Activated CD8-positive, alpha-beta memory T cell treated with anti-CD3 and anti-CD28 coated beads for 1 hour (primary cell): ENCODE data around the gene RPL22L1.
"Not testable (repeated sequence)": the region's sequence is repeated elsewhere in the genome, so short reads cannot be mapped to it uniquely, and the experiment has no call there.

ENCODE experiments used
- DNase-seq, 2 donors: peaks; one replicate each; pipeline ENCODE4 v3.0.0-alpha.2; 2020; ENCODE audit warnings: low read depth in 1 of 2; ENCODE audit errors: extremely low read depth in 1 of 2

Gene RPL22L1

DNA sequence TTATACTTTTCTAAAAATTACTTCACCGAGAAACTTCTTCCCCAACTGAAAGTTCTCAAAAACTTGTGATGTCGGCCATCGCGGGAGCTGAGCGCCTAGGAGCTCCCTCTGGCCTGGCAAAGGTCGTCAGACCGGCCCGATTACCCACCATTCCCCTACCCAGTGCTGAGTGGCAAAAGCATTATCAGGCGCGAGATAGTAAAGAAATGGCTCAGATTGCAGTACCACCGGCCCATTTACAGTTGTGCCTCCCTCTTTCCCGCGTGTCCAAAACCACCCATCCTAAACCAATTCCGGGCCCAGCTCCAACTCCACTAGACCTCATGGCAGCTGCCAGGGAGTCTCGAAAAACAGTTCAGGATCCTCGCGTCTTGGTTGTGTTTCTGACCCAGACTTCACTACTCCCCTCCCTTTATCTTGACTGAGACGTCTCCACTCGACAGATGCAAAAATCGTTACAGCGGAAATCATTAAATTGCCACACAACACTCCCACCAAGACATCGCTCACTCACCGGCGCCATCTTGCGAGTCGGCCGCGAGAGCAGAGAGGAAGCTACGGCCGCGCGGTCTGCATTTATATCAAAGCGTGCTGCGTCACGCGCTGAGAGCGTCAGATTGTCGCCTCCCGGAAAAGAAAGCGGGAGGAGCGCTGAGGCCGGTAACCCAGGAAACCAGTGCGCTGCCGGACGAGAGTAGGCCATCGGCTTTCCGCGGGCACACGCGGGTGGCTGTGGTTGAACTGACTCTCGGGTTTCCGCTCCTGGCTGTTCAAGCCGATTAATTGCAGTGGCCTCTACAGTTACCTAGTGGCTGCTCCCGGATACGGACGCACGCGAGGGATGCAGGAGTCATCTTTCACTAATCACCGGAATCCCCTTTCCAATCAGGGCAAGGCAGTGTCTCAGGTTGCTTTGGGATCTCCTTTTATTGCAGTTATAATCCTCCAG is at the start of gene RPL22L1:
RPL22L1 (minus strand) TSS at position 551 of the 949 bp plus-strand sequence; CDS start at position 523, 28 bp downstream.
- DNase-seq = peak; percentile 84

DNA sequence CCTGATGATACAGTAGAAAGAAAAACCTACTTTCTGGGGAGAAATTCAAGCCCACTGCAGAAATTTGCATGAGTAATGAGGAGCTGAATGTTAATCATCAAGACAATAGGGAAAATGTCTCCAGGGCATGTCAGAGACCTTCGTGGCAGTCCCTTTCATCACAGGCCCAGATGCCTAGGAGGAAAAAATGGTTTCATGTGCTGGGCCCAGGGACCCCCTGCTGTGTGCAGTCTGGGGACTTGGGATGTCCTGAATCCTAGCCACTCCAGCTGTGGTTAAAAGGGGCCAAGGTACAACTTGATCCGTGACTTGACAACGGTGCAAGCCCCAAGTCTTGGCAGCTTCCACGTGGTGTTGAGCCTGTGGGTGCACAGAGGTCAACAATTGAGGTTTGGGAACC is 48.7 kb upstream of the RPL22L1 start:
- DNase-seq = no peak

- DNase-seq = no peak
These were observed 44.7 kb upstream of the RPL22L1 start for GRCh38 chr3:170914690-170915089.

GRCh38 chr3:170914212-170914611 is 44.2 kb upstream of the RPL22L1 start:
- no peak for DNase-seq

DNA sequence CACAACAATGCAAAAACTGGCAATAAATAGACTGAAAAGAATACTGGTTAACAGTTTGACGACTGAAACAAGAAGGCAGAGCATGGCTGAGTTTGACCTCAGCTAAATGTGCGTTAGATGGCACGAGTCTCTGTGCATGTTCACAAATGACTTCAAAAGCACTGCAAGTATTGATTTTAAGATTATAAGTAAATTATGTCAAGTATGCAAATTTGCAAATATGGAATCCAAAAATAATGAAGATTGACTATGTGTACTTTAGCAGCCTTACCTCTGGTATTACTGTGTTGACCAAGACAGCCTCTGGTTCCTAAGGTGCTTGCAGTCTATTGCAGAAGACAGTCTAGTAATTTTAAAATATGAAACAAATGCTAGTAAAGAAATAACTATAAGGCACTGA is 41.1 kb upstream of the RPL22L1 start:
- DNase-seq = no peak

- no peak for DNase-seq
These were observed 40.5 kb upstream of the RPL22L1 start for GRCh38 chr3:170910542-170910941.

GRCh38 chr3:170909129-170909903 is 39.3 kb upstream of the RPL22L1 start:
- DNase-seq = no peak

- peak; percentile 89 to 90 for DNase-seq
These were observed 38.5 kb upstream of the RPL22L1 start, which contains the start of gene EIF5A2 for GRCh38 chr3:170908235-170909116. Gene EIF5A2, minus strand, starts transcription at chr3:170908637. Its CDS starts 831 bp downstream, at chr3:170907806.

DNA sequence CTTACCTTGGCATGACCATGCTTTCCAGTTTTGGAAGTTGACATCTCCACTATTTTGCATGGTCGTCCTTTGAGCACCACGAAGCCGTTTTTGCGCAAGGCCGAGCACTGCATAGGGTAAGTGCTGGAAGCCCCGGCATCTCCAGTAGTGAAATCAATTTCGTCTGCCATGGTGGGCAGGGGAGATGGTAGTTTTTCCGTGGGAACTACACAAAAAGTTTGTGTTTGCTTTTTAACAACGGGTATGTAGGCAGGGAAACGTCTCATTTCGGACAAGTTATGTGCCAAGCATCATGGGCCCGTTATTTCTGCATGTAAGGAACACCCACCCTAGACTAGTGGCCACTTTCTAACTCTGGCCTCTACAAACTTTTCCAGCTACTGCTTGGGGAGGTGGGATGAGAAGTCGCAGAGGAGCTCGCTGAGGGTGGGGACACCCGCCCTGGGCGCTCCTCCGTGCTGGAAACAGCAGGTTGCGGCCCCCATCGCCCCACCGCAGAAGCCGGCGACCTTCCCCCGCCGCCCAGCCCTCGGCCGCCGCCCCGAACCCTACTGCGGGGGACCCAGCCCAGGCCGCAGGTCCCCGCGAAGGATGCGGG is 37.7 kb upstream of the RPL22L1 start:
- DNase-seq = no peak

GRCh38 chr3:170905862-170906261 is 35.9 kb upstream of the RPL22L1 start:
- DNase-seq = no peak

DNA sequence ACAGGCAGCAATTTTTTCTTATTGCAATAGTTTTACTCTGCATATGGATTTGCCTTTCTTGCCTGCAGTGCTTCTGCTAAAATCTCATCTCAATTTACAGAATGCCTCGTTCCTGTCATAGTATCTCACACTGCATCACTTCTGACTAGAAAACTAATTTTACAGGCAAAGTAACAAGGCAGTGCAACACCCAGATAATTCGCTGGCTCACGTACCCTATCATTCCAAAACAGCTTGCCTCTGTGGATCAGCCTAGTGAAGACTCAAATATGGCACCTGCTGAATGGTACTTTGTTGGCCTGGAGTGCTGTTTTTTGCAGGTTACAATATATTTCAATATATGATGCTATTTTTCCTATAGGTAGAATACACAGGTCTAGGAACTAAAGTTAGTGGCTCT is 33.1 kb upstream of the RPL22L1 start:
- DNase-seq = no peak

DNA sequence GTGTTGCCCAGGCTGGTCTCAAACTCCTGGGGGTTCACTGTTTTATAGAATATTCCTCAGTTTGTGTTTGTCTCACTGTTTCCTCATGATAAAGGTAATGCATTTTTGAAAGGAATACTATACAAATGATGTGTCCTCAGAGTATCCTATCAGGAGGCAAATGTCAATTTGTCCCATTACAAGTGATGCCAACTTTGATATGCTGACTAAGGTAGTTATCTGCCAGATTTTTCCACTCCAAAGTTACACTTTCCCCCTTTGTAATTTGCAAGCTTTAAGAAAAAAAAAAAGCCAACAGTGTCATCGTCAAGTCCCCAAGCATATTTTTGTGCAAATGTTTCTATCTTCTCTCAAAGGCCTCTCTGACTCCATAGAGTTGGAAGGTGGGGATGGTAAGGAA is 29.5 kb upstream of the RPL22L1 start:
- no peak for DNase-seq

GRCh38 chr3:170897978-170898377 is 28.0 kb upstream of the RPL22L1 start:
- DNase-seq = no peak

- DNase-seq = not testable (repeated sequence)
These were observed 27.2 kb upstream of the RPL22L1 start for GRCh38 chr3:170897199-170897598.

GRCh38 chr3:170896781-170897180 is 26.8 kb upstream of the RPL22L1 start:
- no peak for DNase-seq

DNA sequence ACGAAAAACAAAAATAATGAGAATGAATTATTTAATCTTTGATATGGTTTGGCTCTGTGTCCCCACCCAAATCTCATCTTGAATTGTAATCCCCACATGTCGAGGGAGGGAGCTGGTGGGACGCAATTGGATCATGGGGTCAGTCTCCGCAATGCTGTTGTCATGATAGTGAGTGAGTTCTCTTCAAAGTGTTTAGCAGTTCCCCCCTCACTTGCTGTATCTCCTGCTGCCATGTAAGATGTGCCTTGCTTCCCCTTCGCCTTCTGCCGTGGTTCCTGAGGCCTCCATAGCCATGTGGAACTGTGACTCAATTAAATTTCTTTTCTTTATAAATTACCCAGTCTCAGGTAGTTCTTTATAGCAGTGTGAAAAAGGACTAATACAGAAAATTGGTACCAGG is 26.3 kb upstream of the RPL22L1 start:
- not testable (repeated sequence) for DNase-seq

DNA sequence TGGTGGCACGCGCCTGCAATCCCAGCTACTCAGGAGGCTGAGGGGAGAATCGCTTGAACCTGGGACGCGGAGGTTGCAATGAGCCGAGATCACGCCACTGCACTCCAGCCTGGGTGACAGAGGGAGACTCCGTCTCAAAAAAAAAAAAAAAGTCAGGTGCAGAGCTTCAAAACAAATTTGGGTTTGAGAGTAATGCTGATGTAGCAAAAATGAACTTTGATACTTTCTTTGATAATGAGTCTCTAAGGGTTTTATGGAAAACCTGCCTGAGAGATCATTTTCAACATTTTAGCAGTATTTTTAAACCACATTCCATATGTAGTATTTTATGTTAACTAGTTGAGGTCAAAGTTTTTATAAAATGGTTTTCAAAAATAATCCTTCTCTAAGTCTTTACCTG is 23.9 kb upstream of the RPL22L1 start:
- no peak for DNase-seq

- no peak for DNase-seq
These were observed 19.6 kb upstream of the RPL22L1 start for GRCh38 chr3:170889630-170890029.

GRCh38 chr3:170889132-170889531 is 19.1 kb upstream of the RPL22L1 start:
- DNase-seq = no peak
